Tibial nerve (tissue), 4 donors: ENCODE data around the gene OR6S1. TPM values are rescaled to one million over a fixed set of nuclear protein-coding genes. Genes with fewer than 3 reads are reported as not detected.

Experiments used
- DNase-seq, 2 donors: peaks; one replicate each; pipeline ENCODE4 v3.0.0-alpha.2; 2019; ENCODE audit warnings: low spot score in 2 of 2
- H3K27ac ChIP-seq, 4 donors: fragments of 200-600 bp; sonication (generic) in 3 of 4; one replicate each; pipeline ENCODE4 v1.5.1; 2017 to 2019; ENCODE audit warnings: mild to moderate bottlenecking in 1 of 4
- H3K27me3 ChIP-seq, 2 donors: fragments of 200-600 bp; sonication (generic) in 1 of 2; one replicate each; pipeline versions ENCODE4 v1.5.1 to v1.6.0; 2017 to 2019
- H3K36me3 ChIP-seq, 3 donors: fragments of 200-600 bp; sonication (generic); one replicate each; pipeline ENCODE4 v1.5.1; 2018 to 2019
- H3K4me1 ChIP-seq, 4 donors: fragments of 200-600 bp; sonication (generic) in 3 of 4; one replicate each; pipeline ENCODE4 v1.5.1; 2017 to 2019
- H3K4me3 ChIP-seq, 4 donors: fragments of 200-600 bp; sonication (generic) in 3 of 4; one replicate each; pipeline ENCODE4 v1.5.1; 2017 to 2019; ENCODE audit warnings: mild to moderate bottlenecking in 1 of 4, moderate library complexity in 1 of 4
- H3K9me3 ChIP-seq, 4 donors: fragments of 200-600 bp; sonication (generic) in 3 of 4; one replicate each; pipeline ENCODE4 v1.5.1; 2017 to 2019
- EP300 ChIP-seq, 2 donors: sonication (generic); formaldehyde crosslinking; IDR thresholded peaks; one replicate each; pipeline ENCODE4 v1.6.1; 2017; ENCODE audit warnings: antibody characterized with exemption in 2 of 2, mild to moderate bottlenecking in 1 of 2
- POLR2A ChIP-seq, 2 donors: fragments of 450-650 bp; IDR thresholded peaks; one replicate each; pipeline ENCODE4 v1.6.1; 2017; ENCODE audit warnings: antibody characterized with exemption in 2 of 2, mild to moderate bottlenecking in 2 of 2, moderate library complexity in 2 of 2
- WGBS, 2 donors: methylation state at CpG; one replicate each; pipeline ENCODE4 v1.1.5; 2018; 5-methylcytosine and 5-hydroxymethylcytosine counted together
- total RNA-seq, 4 donors: library from RNA; depleted of rRNA; stranded (reverse); fragments of >200 nt; gene quantifications; one replicate each; pipeline ENCODE4 v1.1.0, GENCODE V29; 2016
- TF ChIP-seq, protein P1 (sequence below), 5 experiments: fragments of 200-600 bp in 3 of 5; fragments of 450-650 bp in 2 of 5; sonication (generic) in 3 of 5; IDR thresholded peaks; one replicate each; pipeline ENCODE4 v1.5.1; 2016 to 2019; ENCODE audit warnings: antibody characterized with exemption in 5 of 5, mild to moderate bottlenecking in 3 of 5, moderate library complexity in 2 of 5

Gene OR6S1
- total RNA-seq, 4 donors from 2014 or later = not detected

DNA sequence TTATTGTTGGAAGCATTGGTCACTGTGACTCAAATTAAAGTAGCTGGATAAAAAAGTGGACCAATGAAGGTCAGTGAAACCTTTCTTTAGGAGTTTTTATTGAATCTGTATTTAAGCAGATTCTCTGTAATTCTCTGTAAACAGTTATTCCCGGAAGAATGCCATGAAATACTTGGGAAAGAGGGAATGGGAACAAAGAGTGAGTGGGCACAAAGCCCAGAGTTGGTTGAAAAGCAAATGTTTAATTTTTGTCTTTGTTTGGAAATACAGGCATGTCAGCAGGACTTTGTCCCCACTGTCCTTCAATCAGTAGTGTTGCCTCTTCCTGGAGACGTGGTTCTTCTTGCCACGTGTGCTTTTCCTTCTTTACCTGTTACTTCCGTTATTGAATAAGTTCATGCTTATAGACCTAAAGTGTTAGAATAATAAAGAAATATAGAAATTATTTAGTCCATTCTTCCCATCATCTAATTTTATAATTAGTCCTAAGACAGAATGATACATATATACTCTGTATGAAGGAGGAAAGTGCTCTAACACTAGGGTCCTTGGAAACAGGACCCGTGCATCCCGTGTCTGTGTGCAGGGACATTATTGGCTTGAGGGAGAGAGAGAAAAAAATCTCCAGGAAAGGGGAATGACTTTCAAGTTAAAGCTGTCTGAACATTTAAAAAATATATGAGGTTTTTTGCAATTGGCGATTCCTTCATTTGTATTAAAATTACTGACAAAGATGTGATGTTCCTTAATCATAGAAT, 45.1 kb upstream of the OR6S1 start:
- peak overlapping the region in 3 of 4 donors; percentile 65 to 94 (median 84) for H3K4me3 ChIP-seq
- WGBS, 2 donors = 62 to 63% methylated on average over 7 of the region's 7 CpGs
- peaks cover 0 to 49% (median 22%) of the 10 kb centered on the region in 4 donors for H3K4me1 ChIP-seq
- H3K36me3 ChIP-seq = no peaks in the 10 kb centered on the region
- no peak for TF ChIP-seq POLR2A (IDR thresholded peaks at IDR 0.05)
- TF ChIP-seq EP300 (IDR thresholded peaks at IDR 0.05) = no peak
- TF ChIP-seq, protein P1, sequence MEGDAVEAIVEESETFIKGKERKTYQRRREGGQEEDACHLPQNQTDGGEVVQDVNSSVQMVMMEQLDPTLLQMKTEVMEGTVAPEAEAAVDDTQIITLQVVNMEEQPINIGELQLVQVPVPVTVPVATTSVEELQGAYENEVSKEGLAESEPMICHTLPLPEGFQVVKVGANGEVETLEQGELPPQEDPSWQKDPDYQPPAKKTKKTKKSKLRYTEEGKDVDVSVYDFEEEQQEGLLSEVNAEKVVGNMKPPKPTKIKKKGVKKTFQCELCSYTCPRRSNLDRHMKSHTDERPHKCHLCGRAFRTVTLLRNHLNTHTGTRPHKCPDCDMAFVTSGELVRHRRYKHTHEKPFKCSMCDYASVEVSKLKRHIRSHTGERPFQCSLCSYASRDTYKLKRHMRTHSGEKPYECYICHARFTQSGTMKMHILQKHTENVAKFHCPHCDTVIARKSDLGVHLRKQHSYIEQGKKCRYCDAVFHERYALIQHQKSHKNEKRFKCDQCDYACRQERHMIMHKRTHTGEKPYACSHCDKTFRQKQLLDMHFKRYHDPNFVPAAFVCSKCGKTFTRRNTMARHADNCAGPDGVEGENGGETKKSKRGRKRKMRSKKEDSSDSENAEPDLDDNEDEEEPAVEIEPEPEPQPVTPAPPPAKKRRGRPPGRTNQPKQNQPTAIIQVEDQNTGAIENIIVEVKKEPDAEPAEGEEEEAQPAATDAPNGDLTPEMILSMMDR (IDR thresholded peaks at IDR 0.05) = no peak
- H3K27me3 ChIP-seq = no peaks in the 10 kb centered on the region
- H3K27ac ChIP-seq = peak overlapping the region in 3 of 4 donors; percentile 52 to 99 (median 98)
- H3K9me3 ChIP-seq = no peaks in the 10 kb centered on the region
- no peak for DNase-seq

DNA sequence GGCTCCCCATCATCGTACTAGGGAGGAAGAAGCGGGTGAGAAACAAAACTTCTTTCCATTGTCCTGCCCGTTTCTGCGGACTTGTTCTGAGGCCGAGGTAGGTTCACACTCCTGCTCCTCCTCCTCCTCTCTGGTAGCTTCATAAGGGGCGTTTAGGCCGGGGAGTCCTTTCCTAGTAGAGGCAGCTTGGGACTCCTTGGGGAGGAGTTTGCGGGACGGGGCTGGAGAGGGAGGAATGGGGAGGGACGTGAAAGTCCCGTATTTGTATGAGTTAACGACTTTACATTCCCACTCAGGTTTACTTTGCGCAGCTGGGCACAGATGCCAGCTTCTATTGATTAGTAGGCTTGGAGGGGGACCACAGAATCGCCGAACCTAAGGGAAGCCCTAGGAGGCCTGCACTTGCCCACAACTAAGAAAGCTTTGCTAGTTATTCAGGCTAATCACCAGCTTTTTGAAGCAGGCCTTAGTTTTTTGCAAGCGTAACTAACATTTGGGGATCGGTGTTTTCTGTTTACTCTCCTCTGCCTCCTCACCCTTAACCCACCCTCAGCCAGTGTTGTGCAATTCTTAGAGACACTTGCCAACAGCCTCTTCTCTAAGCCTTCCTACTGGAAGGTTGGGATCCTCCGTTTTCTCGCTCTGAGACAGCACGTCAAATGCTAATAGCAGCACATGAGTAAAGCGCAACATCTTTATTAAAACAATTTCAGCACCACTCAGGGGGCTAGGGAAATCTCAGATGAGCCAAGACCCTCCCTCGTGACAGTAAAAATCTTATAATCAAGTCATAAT, 43.4 kb upstream of the OR6S1 start:
- TF ChIP-seq POLR2A (IDR thresholded peaks at IDR 0.05) (no peak), EP300 (IDR thresholded peaks at IDR 0.05) (peak; percentile 14 to 61)
- peak in 1 of 2 donors; percentile 69 for DNase-seq
- Histone ChIP-seq H3K9me3 (no peaks in the 10 kb centered on the region), H3K4me1 (peaks cover 0 to 48% (median 29%) of the 10 kb centered on the region in 4 donors), H3K4me3 (peak overlapping the region; percentile 65 to 94 (median 84)), H3K36me3 (no peaks in the 10 kb centered on the region), H3K27me3 (no peaks in the 10 kb centered on the region), H3K27ac (peak overlapping the region; percentile 98 to 100 (median 100))
- 9 to 11% methylated on average over 22 of the region's 22 CpGs for WGBS, 2 donors

DNA sequence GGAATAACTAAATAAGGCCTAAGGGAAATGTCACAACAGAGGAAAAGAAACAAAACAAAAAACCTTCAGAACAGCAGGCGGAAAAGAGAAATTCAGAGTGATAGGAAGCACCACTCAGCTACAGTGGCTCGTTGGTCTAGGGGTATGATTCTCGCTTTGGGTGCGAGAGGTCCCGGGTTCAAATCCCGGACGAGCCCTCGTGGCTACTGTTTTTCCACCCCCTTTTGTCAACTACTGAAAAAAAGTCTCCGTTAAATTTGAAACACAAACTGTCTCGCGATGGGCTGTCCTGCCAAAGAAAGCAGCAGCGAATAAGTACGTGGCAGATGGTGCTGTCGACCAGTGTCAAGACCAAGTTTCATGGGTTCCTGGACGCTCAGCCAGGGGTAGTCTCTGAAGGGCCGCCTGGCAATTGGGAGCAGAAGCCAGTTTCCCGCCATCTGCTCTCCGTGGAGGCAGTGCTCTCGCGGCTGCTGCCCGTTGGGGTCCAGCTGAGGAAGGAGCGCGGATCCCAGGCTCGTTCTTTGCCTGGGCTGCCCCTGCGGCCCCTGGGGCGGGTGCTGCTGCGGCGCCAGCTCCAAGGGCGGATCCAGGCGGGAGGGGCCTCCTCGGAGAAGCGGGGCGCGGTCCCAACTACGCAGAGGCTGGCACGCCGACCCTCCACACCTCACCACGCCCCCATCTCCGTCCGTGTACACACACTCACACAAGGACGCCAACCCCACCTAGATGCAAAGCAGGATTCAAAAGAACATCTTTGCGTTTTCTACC, 42.6 kb upstream of the OR6S1 start, which contains the start of gene RNASE4:
TSS of gene RNASE4 (plus strand) at position 670 of the 771 bp plus-strand sequence. CDS start 14,812 bp downstream, outside the sequence.
- DNase-seq = peak; percentile 82 to 93
- peak; percentile 34 to 81 for TF ChIP-seq EP300 (IDR thresholded peaks at IDR 0.05)
- TF ChIP-seq, protein P1 (IDR thresholded peaks at IDR 0.05) = no peak
- peak; percentile 55 to 64 for TF ChIP-seq POLR2A (IDR thresholded peaks at IDR 0.05)
- 0 to 1% methylated on average over 28 to 42 of the region's 42 CpGs for WGBS, 2 donors
- H3K9me3 ChIP-seq = no peaks in the 10 kb centered on the region
- peaks cover 0 to 48% (median 29%) of the 10 kb centered on the region in 4 donors for H3K4me1 ChIP-seq
- no peaks in the 10 kb centered on the region for H3K36me3 ChIP-seq
- H3K27ac ChIP-seq = peak within 1 kb of the TSS; percentile 98 to 100 (median 100)
- peak within 1 kb of the TSS; percentile 65 to 94 (median 84) for H3K4me3 ChIP-seq
- H3K27me3 ChIP-seq = no peaks in the 10 kb centered on the region

DNA sequence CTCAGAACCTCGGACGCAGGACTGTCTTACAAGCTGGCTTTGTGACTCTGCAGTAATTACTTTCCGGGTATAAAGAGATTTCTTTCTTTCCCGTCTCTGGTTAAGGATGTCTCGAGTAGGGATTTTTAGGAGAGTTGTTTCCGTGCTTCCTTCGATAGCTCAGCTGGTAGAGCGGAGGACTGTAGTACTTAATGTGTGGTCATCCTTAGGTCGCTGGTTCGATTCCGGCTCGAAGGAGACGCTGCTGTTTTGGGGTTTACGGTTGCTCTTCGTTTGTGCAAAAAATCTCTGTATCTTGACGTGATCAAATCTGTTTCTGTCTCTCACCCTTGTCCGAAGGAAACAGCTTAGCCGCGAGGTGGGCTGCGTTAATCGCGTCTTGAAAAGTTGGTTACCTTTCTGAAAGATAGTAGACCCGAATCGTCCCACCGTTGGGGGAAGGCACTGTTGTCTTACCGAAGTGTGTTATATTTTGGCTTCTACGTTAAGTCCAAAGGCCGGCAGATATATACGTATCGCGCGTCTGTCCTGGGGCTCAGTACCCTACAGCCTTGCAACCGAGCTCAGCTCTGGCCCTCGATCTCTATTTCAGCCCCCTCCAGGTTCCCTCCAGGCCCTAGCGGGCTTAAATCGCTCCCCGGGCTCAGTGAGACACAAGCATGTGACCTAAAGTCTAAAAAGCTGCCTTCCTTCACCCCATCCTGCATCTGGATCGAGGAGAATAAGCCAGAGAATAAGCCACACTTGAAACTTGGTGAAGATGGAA, 41.8 kb upstream of the OR6S1 start:
- peak overlapping the region; percentile 65 to 94 (median 84) for H3K4me3 ChIP-seq
- DNase-seq = peak; percentile 55 to 91
- no peaks in the 10 kb centered on the region for H3K9me3 ChIP-seq
- H3K36me3 ChIP-seq = no peaks in the 10 kb centered on the region
- H3K4me1 ChIP-seq = peaks cover 0 to 45% (median 28%) of the 10 kb centered on the region in 4 donors
- H3K27me3 ChIP-seq = no peaks in the 10 kb centered on the region
- H3K27ac ChIP-seq = peak overlapping the region; percentile 98 to 100 (median 100)
- TF ChIP-seq POLR2A (IDR thresholded peaks at IDR 0.05) = no peak
- TF ChIP-seq, protein P1 (IDR thresholded peaks at IDR 0.05) = no peak
- no peak for TF ChIP-seq EP300 (IDR thresholded peaks at IDR 0.05)
- 0 to 1% methylated on average over 38 of the region's 38 CpGs for WGBS, 2 donors
